ENCODE measurements around the gene SCGB1C1. TPM values are rescaled to one million over a fixed set of nuclear protein-coding genes. Genes with fewer than 3 reads are reported as not detected.
A peak's percentile ranks its signal among the peaks of the same experiment; 100 is the strongest.

SCGB1C1 gene
- polyA plus RNA-seq, 4 donors, result 0.83 to 1.3 TPM; not detected in 2

DNA sequence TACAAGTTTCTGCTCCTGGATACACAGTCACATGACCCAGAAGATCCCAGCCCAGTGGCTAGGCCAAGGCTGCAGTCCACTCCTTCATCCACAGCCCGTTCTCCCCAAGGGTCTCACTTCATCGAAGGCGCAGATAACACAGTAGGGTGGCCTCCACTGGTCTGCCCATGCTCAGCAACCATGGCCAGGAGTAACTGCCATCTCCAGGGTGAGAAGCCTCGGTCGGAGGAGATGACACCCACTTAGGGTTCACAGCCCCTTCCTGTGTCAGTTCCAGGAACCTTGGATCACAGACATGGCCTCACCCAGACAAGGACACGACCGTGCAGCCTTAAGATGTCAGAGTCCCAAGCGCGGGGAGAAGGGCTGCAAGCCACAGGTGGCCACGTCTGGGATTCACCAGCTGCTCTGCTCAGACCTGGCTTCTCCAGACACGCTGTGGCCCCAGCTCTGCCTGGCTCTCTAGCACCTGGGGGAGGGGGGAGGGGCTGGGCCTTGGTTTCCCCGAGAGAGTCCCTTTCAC lies 11.8 kb downstream of the SCGB1C1 start:
- DNase-seq (ENCODE audit: low read depth in 4 of 4, low spot score in 3 of 4), result no peak

DNA sequence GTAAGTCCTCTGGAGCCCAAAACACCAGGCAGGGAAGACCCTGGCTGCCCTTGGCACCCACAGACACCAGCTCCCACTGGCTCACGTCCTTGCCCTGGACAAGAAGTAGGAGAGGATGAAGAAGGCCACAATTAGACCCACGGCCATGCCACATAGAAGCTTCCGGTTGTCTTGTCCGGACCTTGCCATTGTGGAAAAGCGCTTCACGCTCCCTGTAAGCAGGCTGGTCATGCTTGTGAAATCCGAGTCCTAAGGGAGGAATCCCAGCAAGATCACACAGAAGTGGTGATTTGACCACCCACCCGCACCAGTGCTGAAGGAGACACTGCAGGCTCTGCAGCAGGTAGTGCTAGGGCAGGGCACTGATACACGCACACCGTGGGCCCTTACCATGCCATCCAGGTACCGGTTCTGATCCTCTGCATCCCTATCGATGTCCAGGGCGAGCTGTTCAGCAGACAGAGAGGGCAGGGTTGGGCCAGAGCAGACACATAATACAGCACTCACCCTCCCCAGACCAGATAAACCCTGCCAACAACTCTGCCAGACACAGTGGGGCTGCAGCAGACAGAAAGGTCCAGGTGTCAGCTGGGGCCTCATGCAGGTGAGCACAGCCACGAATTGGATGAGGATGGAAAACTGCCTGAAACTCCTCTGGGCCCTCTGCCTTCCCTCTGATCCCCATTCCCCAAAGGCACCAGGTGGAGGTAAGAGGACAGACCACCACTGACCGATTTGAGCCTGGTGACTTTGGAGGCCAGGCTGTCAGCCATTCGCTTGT lies 12.5 kb downstream of the SCGB1C1 start:
- DNase-seq (ENCODE audit: low read depth in 4 of 4, low spot score in 3 of 4), result no peak

DNA sequence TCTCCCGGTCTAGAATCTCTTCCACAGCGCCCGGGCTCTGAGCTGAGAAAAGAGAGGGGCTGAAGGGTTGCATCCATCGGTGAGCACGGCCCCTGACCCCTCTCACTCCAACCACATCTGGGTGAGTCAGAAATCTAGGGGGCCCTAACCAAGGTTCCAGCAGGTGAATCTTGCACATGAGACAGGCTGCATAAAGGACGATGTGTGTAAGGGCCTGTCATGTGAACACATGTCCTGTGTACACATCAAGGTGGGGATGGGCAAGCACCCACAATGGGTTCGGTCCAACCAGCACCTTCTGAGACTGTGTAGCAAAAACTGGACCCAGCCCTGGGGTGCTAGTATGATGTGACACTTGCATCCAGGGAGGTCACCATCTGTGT lies 13.1 kb downstream of the SCGB1C1 start:
- no peak for DNase-seq (ENCODE audit: low read depth in 4 of 4, low spot score in 3 of 4)

DNA sequence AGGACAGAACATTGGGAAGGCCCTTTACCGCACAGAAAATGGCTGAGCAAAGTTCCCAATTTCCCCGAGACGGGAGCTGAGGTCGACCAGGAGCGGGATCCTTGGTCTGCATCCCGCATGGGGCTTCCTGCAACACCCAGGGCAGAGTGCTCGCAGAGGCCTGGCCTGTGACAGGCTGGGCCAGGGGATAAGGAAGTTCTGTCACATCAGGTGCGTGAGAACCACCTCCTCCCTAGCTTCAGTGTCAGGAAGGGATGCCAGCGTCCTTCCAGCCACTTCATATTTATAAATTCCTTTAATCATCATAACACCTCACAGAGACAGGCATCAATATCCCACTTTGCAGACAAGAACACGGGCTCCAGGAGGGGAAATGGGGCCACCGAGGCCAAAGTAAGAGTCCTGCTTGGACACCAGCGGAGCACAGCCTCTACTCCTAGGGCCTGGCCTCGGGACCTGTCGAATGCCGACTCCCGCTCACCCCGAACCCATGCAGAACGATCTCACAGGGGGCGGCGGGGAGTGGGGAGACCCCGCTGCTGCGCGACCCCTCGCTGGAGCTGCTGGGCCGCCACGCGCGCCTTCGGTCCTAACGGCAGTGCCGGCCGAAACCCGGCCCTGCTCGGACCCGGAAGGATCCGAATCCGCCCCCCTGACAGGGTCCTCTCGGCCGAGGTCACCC lies 13.8 kb downstream of the SCGB1C1 start:
- DNase-seq (ENCODE audit: low read depth in 4 of 4, low spot score in 3 of 4), result no peak

DNA sequence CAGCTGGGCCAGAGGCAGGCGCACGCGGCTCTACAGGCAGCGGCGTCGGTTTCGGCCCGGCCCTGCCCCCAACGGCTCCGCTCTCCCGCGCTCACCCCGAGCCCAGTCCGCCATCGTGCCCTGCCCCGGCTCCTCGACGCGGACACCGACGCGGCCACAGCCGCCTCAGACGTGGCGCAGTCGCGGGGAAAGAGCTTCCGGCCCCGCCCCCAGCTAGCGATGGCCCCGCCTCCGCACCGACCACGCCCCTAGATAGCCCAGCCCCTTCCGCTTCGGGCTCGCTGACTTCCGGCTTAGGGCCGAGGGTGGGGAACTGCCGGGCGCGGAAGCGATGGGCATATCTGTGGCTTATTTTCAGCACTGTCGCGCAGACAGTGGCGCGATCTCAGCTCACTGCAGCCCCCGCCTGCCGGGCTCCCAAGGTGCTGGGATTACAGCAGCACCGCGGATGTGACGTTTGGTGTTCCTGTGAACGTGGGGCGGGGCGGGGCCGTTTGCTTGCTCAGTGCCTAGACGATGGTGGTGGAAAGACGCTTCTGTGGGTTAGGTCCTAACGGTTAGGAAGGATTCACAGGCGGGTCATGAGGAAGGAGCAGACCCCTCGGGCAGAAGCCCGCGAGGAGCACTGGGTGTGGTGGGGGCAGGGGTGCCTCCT lies 14.5 kb downstream of the SCGB1C1 start, which contains the start of the genes BET1L and RIC8A:
BET1L (minus strand) TSS at position 192 of the 655 bp plus-strand sequence; CDS start at position 114, 78 bp downstream.
RIC8A (plus strand) TSS at position 501 of the 655 bp plus-strand sequence. CDS start 1,147 bp downstream, outside the sequence.
- peak; percentile 88 to 93 (median 90) for DNase-seq (ENCODE audit: low read depth in 4 of 4, low spot score in 3 of 4)

DNA sequence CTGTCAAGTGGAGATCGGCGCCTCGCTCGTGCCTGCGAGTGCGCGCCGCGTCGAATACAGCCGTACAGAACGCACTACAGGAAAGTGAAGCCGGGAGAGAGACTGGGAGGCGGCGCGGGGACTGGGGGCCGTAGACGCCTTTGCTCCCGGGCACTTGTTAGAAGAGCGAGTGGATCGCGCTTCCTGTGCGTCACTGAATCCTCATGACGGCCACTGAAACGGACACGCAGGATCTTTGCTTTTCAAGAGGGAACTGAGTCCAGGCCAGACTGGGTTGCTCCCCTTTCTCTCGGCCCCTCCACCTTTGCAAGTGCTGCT lies 14.9 kb downstream of the SCGB1C1 start:
- DNase-seq (ENCODE audit: low read depth in 4 of 4, low spot score in 3 of 4), result no peak

DNA sequence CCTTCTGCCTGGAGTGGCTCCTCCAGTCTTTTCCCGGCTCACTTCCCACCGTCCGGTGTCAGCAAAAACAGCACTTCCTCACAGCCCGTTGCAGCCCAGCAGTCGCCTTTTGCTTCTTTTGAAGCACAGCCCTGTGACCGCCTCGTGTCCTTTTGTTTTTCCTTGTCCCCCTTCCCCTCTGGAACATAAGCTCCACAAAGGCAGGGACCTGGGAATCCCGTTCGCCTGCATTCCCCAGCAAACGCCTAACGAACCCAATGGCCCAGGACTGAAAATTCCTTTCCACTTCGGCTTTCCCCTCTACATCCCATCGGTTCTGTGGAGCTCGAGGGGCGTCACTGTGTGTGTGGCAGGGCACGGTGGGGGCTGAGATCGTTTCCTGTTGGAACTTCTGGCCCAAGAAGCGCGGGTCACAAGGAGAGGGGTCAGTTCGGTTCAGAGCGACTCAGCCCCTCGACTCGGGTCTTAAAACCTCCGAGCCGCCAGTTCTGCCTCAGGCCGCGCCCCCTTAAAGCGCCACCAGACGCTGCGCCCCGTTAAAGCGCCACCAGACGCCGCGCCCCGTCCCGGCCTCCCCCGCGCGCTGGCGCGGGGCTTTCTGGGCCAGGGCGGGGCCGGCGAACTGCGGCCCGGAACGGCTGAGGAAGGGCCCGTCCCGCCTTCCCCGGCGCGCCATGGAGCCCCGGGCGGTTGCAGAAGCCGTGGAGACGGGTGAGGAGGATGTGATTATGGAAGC lies 15.5 kb downstream of the SCGB1C1 start:
- peak; percentile 69 to 80 (median 75) for DNase-seq (ENCODE audit: low read depth in 4 of 4, low spot score in 3 of 4)

DNA sequence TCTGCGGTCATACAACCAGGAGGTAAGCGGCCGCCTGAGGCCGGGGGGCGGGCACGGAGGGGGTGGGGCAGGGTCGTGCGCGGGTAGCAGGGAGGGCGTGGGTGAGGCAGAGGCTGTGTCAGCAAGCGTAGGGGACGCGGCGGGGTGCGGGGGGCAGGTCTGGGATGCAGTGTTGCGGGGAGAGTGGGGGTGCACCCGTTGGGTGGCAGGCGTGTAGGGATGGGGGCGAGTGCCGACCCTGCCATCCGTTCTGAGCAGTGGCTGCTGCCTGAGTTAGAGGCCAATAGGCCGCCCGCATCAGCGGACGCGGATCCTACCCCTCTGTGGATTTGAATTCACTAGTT lies 16.0 kb downstream of the SCGB1C1 start:
- DNase-seq (ENCODE audit: low read depth in 4 of 4, low spot score in 3 of 4), result no peak

DNA sequence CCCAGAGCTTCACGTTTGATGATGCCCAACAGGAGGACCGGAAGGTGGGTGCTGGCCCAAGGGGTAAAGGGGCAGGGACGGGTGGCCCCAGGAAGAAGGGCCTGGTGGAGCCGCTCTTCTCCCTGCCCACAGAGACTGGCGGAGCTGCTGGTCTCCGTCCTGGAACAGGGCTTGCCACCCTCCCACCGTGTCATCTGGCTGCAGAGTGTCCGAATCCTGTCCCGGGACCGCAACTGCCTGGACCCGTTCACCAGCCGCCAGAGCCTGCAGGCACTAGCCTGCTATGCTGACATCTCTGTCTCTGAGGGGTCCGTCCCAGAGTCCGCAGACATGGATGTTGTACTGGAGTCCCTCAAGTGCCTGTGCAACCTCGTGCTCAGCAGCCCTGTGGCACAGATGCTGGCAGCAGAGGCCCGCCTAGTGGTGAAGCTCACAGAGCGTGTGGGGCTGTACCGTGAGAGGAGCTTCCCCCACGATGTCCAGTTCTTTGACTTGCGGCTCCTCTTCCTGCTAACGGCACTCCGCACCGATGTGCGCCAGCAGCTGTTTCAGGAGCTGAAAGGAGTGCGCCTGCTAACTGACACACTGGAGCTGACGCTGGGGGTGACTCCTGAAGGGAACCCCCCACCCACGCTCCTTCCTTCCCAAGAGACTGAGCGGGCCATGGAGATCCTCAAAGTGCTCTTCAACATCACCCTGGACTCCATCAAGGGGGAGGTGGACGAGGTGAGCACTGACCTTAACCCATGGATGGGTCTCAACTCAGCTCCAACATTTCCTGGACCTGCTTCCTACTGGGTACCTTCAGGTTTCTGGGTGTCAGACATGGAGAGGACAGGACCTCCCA lies 16.6 kb downstream of the SCGB1C1 start:
- no peak for DNase-seq (ENCODE audit: low read depth in 4 of 4, low spot score in 3 of 4)

DNA sequence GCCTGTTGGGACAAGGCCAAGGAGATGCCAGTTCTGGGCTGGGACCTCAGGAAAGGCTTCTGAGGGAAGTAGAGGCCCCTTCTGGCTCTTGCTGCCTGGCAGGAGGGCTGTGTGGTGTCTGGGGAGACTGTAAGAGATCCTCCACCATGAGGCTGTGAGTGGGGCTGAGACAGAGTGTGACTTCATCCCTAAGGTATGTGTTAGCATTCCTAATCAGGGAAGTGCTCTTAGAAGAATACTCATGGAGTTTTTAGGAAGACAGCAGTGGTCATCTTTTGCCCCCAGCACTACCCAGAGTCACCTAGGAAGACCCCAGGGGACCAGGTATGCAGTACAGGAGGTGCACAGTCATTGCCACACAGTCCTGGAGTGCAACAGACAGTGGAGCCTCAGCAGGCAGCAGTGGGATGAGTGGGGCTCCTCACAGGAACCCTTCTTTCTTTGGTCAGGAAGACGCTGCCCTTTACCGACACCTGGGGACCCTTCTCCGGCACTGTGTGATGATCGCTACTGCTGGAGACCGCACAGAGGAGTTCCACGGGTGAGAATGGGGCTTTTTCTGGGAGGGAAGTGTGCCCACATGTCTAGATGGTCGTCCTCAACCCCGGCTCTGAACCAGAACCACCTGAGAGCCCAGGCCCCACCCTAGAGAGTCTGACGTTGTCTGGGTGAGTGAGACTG lies 17.4 kb downstream of the SCGB1C1 start:
- no peak for DNase-seq (ENCODE audit: low read depth in 4 of 4, low spot score in 3 of 4)

DNA sequence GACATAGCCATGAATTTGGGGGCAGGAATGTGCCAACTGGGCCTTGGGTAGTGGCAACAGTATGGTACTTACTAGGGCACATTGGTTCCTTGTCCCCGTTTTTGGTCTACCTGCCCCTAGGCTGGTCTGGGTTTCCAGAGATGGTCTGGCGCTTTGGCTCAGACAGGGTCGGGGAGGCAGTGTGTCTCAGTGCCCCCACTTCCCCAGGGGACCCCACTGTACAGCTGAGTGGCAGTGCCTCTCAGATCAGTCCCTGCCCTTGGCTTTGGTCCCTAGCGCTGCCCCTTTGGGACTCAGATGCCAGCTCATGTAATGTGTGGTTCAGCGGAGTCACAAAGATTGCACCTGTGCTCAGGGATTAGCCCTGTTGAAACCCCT lies 17.9 kb downstream of the SCGB1C1 start:
- no peak for DNase-seq (ENCODE audit: low read depth in 4 of 4, low spot score in 3 of 4)

DNA sequence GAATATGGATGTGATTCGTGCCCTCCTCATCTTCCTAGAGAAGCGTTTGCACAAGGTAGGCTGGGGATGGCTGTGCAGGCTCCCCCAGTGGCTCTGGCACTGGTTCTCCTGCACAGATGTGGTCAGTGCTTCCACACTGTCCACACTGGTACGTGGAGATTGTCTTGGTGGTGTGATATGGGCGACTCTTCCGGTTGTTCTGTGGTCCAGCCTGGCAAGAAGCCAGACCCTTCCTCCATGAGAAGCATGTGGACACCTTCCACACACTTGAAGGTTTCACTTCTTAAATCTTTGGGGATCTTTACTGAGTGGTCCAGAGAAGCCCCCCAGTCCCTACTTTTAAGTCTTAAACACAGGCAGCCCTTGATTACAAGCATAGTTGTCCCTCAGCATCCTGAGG lies 18.4 kb downstream of the SCGB1C1 start:
- DNase-seq (ENCODE audit: low read depth in 4 of 4, low spot score in 3 of 4), result no peak

DNA sequence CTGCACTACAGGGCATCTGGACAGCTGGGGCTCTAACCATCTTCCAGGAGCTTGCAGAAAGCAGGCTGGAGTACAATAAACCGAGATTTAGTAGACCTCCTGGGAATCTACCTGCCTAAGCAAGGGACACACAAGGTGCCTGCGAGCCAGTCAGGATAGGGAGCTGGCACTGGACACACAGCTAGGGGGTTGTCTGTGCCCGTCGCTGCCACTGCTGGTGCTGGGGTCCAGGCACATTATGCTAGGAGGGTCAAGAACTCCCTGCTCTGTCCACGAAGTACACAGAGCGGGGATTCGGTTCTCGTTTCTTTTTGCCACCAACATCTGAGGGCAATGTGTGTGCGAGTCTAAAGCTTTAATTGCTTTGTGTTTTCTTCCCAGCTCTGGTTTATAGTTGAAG lies 18.9 kb downstream of the SCGB1C1 start:
- no peak for DNase-seq (ENCODE audit: low read depth in 4 of 4, low spot score in 3 of 4)

DNA sequence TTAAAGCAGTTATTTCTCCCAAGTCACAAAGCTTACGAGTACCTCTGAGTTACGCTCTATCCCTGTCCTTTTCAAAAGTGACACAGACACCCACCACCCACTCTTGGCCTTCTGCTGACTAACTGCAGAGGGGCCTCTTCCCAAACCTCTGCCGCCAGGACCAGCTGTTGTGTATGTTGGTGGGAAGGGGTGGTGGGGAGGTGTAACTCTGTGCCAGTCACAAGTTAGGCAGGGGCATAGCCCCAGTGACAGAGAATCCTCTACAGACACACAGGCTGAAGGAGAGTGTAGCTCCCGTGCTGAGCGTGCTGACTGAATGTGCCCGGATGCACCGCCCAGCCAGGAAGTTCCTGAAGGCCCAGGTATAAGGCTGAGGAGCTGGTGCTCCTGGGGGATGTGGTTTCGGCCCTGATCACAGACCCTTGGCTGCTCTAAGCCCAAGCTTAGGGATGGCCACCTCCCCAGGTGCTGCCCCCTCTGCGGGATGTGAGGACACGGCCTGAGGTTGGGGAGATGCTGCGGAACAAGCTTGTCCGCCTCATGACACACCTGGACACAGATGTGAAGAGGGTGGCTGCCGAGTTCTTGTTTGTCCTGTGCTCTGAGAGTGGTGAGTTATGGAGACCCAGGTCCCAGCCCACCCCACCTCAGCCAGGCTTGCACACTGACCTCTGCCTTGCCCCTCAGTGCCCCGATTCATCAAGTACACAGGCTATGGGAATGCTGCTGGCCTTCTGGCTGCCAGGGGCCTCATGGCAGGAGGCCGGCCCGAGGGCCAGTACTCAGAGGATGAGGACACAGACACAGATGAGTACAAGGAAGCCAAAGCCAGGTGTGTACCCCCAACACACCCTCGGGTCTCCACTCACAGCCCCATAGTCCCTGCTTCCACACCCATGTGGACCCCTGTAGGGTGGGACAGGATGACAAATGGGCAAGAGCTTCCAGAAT lies 19.5 kb downstream of the SCGB1C1 start:
- DNase-seq (ENCODE audit: low read depth in 4 of 4, low spot score in 3 of 4), result no peak

DNA sequence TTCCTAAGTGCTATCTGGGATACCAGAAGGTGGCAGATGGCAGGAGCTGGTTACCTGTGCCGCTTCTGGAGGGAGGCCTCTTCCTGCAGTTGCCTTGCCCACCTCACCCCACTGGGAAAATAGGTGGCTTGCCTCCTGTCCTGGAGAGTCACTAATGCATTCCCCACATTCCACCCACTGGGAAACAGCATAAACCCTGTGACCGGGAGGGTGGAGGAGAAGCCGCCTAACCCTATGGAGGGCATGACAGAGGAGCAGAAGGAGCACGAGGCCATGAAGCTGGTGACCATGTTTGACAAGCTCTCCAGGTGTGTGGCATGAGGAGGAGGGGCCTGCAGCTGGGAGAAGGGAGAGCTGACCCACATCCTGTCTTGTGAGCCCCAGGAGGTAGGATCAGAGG lies 20.2 kb downstream of the SCGB1C1 start:
- DNase-seq (ENCODE audit: low read depth in 4 of 4, low spot score in 3 of 4), result no peak

DNA sequence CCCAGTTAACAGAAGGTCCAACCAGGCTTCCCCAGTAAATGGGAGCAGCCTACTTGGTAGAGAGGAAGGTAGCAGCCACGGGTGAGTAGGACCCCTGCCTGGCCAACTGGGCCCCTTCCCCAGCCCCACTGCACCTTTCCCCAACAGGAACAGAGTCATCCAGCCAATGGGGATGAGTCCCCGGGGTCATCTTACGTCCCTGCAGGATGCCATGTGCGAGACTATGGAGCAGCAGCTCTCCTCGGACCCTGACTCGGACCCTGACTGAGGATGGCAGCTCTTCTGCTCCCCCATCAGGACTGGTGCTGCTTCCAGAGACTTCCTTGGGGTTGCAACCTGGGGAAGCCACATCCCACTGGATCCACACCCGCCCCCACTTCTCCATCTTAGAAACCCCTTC lies 21.2 kb downstream of the SCGB1C1 start:
- no peak for DNase-seq (ENCODE audit: low read depth in 4 of 4, low spot score in 3 of 4)

DNA sequence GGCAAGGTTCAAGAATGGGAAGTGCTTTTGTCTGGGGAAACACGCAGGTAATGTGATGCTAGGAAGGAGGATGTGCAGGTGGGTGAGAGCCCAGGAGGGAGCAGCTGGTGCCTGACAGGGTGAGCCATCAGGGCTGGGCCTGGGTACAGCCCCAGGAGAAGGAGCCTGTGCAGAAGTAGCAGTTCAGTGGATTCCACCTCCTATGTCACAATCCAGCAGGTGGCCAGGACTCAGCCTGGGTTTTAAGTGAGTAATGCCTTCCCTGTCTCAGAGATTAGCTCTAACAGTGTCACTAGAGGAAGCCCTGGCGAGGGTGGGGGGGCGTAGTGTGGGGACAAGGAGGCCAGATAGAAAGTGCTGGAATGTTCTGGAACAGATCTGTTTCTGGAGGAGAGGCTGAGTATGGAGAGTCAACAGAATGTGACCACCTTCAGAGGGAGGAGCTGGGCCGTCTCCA lies 22.7 kb downstream of the SCGB1C1 start:
- no peak for DNase-seq (ENCODE audit: low read depth in 4 of 4, low spot score in 3 of 4)
